GM12801 (cell line): Measurements from ENCODE around the gene UBA7.

Experiments
- TF ChIP-seq, protein P1 (sequence below): IDR thresholded peaks from one replicate; pipeline ENCODE4 v1.5.1; 2011; ENCODE audit warnings: control low read depth; ENCODE audit not compliant: insufficient read length; ENCODE audit errors: extremely low read depth

UBA7 gene

GRCh38 chr3:49772703-49773102, 41.0 kb downstream of the UBA7 start:
- TF ChIP-seq, protein P1, sequence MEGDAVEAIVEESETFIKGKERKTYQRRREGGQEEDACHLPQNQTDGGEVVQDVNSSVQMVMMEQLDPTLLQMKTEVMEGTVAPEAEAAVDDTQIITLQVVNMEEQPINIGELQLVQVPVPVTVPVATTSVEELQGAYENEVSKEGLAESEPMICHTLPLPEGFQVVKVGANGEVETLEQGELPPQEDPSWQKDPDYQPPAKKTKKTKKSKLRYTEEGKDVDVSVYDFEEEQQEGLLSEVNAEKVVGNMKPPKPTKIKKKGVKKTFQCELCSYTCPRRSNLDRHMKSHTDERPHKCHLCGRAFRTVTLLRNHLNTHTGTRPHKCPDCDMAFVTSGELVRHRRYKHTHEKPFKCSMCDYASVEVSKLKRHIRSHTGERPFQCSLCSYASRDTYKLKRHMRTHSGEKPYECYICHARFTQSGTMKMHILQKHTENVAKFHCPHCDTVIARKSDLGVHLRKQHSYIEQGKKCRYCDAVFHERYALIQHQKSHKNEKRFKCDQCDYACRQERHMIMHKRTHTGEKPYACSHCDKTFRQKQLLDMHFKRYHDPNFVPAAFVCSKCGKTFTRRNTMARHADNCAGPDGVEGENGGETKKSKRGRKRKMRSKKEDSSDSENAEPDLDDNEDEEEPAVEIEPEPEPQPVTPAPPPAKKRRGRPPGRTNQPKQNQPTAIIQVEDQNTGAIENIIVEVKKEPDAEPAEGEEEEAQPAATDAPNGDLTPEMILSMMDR: no peak

DNA sequence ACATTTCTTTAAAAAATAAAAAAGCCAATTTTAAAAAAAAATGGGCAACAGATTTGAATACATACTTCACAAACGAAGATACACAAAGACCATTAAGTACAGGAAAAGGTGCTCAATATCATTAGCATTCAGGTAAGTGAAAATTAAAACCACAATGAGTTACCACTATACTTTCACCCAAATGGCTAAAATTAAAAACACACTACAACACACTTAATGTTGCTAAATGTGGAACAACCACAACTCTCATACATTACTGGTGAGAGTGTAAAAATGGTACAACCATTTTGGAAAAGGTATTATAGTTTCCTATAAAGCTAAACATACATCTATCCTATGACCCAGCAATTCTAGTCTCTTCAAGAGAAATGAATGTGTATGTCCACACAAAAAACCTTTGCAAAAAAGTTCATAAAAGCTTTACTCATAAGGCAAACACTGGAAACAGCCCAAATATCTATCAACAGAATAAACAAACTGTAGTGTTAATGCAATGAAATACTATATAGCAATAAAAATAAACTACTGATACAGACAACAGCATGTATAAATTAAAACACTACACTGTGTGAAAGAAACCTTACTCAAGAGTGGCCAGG, 42.3 kb downstream of the UBA7 start:
- TF ChIP-seq, protein P1: no peak

GRCh38 chr3:49769926-49770325, 43.8 kb downstream of the UBA7 start:
- TF ChIP-seq, protein P1: no peak

DNA sequence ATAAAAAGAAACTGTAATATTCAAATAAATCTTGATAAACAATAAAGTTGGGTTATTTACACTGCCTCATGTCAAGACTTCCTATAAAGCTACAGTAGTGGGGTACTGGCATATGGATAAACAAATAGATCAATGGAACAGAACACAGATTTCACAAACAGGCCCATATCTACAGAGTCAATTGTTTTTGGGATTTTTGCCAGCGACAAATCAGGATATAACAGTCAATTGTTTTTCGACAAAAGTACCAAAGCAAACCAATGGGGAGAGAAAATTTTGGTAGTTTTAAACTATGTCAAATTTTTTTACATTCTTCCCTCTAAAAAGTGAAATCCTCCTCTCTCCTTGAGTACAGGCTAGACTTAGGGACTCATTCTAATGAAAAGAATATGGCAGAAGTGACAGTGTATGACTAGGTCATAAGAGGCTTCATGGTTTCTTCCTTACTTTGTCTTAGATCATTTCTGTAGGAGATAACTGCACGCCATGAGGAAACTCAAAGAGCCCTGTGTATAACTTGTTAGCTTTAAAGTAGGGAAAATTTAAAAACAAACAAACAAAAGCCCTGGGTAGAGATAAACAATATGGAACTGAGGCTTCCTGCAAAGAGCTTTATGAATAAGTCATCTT, 44.4 kb downstream of the UBA7 start:
- TF ChIP-seq, protein P1: no peak

GRCh38 chr3:49763981-49764380, 49.8 kb downstream of the UBA7 start:
- TF ChIP-seq, protein P1: no peak

GRCh38 chr3:49761661-49762060, 52.1 kb downstream of the UBA7 start:
- TF ChIP-seq, protein P1: no peak

GRCh38 chr3:49759226-49759625, 54.5 kb downstream of the UBA7 start:
- TF ChIP-seq, protein P1: no peak

DNA sequence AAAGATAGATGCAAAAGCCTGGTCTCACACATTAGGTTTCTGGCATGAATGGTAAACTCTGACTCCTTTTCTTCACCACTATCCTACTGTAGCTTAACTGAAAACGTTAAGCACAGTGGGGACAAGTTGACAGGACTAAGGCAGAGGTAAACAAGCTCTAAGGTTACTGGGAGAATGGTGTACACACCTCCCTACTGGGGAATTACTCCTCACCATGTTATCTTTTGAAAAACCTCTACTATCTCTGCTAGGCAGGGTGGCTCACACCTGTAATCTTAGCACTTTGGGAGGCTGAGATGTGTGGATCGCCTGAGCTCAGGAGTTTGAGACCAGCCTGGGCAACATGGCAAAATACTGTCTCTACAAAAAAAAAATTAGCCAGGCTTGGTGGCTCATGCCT, 56.6 kb downstream of the UBA7 start:
- TF ChIP-seq, protein P1: no peak
